ENCODE results near the gene CASP9. TPM values are rescaled to one million over a fixed set of nuclear protein-coding genes. Genes with fewer than 3 reads are reported as not detected.

CASP9 gene
- total RNA-seq, result 4.0 and 4.4 TPM in 2 replicates

DNA sequence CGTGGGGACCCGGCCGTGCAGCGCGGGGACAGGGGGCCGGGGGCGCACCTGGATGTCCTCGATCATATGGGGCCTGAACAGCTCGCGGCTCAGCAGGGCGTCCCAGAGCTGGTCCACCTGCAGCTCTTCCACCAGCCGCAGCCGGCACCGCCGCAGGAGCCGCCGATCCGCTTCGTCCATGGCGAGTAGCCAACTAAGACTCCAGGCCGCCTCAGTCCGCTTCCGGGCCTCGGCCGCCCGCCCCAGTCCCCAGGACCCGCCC lies at the start of gene CASP9:
Gene CASP9 (minus strand): TSS at position 195 of the 262 bp plus-strand sequence. CDS start 15 bp downstream, at position 180.

DNA sequence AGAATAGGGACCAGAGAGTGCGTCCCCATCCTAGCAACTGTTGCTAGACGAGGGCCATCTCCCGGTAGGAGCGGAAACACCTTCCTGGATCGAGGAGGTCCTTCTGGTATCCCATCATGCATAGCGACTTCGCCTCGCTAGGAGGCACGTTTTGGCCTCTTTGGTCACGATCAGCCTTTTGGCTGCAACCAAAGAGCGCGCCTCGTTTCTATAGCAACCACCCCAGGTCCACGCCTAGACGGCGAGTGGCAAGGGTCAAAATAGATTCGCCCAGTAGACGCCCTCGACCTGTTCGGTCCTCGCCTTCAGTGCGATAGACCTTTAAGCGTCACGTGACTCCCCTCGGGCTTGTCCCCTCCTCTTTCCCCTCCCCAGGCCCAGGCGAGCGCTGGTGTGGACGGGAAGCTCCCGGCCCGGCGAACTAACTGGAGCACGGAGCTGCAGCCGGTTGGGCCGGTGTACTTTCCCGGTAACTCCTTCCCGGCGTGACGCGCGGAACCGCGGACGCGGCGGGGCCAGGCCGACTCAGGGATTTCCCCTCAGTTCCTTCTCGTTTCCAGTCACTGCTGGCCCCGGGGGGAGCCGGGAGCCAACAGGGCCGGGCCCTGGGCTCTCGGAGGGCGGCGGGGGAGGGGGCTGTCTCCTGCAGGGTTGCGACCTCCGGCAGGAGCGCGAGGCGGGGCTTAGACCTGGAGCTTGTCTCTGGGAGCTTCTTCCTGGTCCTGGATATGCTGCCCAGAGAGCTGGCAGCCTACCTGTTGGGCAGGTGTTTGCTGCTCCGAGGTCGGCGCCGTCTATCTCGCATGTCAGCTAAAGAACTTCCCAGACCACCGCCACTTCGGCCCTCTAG lies 2.7 kb upstream of the CASP9 start, which contains the start of gene DNAJC16:
Gene DNAJC16 (plus strand): TSS at position 359 of the 850 bp plus-strand sequence. CDS start 2,258 bp downstream, outside the sequence.

GRCh38 chr1:15475752-15476314 lies 48.2 kb downstream of the CASP9 start, which contains the start of gene CELA2B:
CELA2B (plus strand) TSS chr1:15476104; CDS start chr1:15476126, 22 bp downstream.

DNA sequence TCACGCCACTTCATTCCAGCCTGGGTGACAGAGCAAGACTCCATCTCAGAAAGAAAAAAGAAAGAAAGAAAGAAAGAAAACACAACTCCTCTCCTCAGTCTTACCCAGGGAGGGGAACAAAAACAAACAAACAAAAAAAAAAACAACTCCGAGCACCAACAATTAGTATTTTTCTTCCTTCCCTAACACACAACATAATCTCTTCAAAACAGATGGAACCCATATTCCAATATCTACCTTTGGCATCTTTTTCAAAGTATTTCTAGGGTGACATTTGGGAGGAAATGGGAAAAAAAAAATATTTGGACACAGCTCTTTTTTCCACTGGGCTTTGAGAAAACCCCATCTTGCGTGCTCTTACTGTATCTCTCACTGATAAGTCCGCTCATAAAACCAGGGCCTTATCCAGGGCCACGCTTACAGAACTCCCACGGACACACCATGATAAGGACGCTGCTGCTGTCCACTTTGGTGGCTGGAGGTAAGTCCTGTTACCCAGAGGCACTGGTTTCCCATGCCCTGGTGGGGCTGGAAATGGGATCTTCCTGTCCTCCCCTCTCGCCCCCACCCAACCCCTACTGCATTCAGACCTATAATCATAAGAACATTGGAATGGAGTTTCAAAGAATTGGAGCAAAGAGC lies 67.6 kb downstream of the CASP9 start, which contains the start of gene CELA2A:
Gene CELA2A (plus strand): TSS at position 420 of the 642 bp plus-strand sequence. CDS start 22 bp downstream, at position 442.

Other genes with a start within 250 kb of the CASP9 start
- gene EFHD2, start 114.3 kb downstream of the CASP9 start, total RNA-seq, result 30.3 and 57.5 TPM in 2 replicates
- 0.09 TPM in 1 of 2 replicates, not detected in the other for gene CTRC, start 85.8 kb downstream of the CASP9 start, total RNA-seq
- 0.19 TPM in 1 of 2 replicates, not detected in the other for gene CELA2A, start 67.5 kb downstream of the CASP9 start, total RNA-seq
- gene CELA2B, start 48.1 kb downstream of the CASP9 start, total RNA-seq, result not detected in 2 replicates
- 13.2 and 15.6 TPM in 2 replicates for gene DNAJC16, start 2.6 kb upstream of the CASP9 start, total RNA-seq
- gene AGMAT, start 60.8 kb upstream of the CASP9 start, total RNA-seq, result 0.27 and 0.38 TPM in 2 replicates
- gene DDI2, start 93.2 kb upstream of the CASP9 start, total RNA-seq, result 14.3 and 17.9 TPM in 2 replicates
- gene PLEKHM2, start 160.1 kb upstream of the CASP9 start, total RNA-seq, result 44.3 and 60.0 TPM in 2 replicates
- gene SLC25A34, start 212.0 kb upstream of the CASP9 start, total RNA-seq, result 0.18 and 0.38 TPM in 2 replicates
- gene TMEM82, start 218.3 kb upstream of the CASP9 start, total RNA-seq, result not detected in 2 replicates
- gene FBLIM1, start 234.6 kb upstream of the CASP9 start, total RNA-seq, result 230 and 319 TPM in 2 replicates